Stomach (tissue), 19 donors: Measurements from ENCODE around the gene MFAP4. TPM values are rescaled to one million over a fixed set of nuclear protein-coding genes. Genes with fewer than 3 reads are reported as not detected.

Experiments used
- DNase-seq, 2 donors: peaks; one replicate each; pipeline versions ENCODE4 v3.0.0 to v3.0.0-alpha.2; 2013 to 2019
- H3K27ac ChIP-seq, 5 donors: fragments of 200-600 bp in 4 of 5; sonication (generic) in 4 of 5; one replicate each; pipeline ENCODE4 v1.5.1; 2013 to 2019; ENCODE audit warnings: mild to moderate bottlenecking in 1 of 5, moderate library complexity in 1 of 5
- H3K27me3 ChIP-seq, 3 donors: fragments of 200-600 bp; sonication (generic); one replicate each; pipeline ENCODE4 v1.5.1; 2017 to 2019; ENCODE audit warnings: mixed run types in 1 of 3
- H3K36me3 ChIP-seq, 4 donors: fragments of 200-600 bp; sonication (generic); 1 replicate in 3 of 4; 2 replicates in 1 of 4; pipeline ENCODE4 v1.5.1; 2016 to 2019
- H3K4me1 ChIP-seq, 4 donors: fragments of 200-600 bp; sonication (generic); one replicate each; pipeline ENCODE4 v1.5.1; 2016 to 2019
- H3K4me3 ChIP-seq, 4 donors: fragments of 200-600 bp; sonication (generic) in 3 of 4; one replicate each; pipeline ENCODE4 v1.5.1; 2016 to 2019; ENCODE audit warnings: mild to moderate bottlenecking in 1 of 4
- H3K9me3 ChIP-seq, 4 donors: fragments of 200-600 bp; sonication (generic); one replicate each; pipeline ENCODE4 v1.5.1; 2016 to 2019
- EP300 ChIP-seq: sonication (generic); formaldehyde crosslinking; IDR thresholded peaks from one replicate; pipeline ENCODE4 v1.6.1; 2017; ENCODE audit warnings: antibody characterized with exemption
- POLR2A ChIP-seq, 4 donors: fragments of 450-650 bp; IDR thresholded peaks; one replicate each; pipeline ENCODE4 v1.6.1; 2016; ENCODE audit warnings: antibody characterized with exemption in 4 of 4, control low read depth in 2 of 4, mild to moderate bottlenecking in 1 of 4, moderate library complexity in 1 of 4
- POLR2AphosphoS5 ChIP-seq, 3 donors: sonication (generic); formaldehyde crosslinking; IDR thresholded peaks; one replicate each; pipeline ENCODE4 v1.6.1; 2016; ENCODE audit warnings: antibody characterized with exemption in 3 of 3
- WGBS, 5 donors: extraction: QIAGEN DNeasy Blood & Tissue Kit in 3 of 5; methylation state at CpG; one replicate each; pipeline versions ENCODE4 v1.1.5 to v1.1.7; 2013 to 2018; 5-methylcytosine and 5-hydroxymethylcytosine counted together
- intact Hi-C: fragments of 100-400 bp; cut with DNase I; formaldehyde crosslinking; loops from one replicate; pipeline ENCODE4 v1.15.1; 2023; ENCODE audit warnings: low total_unique reads
- long read RNA-seq, 10 donors: transcript quantifications; one replicate each; lab custom pipeline, GENCODE V29; 2026
- polyA plus RNA-seq, 3 donors: library from polyadenylated mRNA; stranded (reverse); fragments of 200-250 nt; gene quantifications; one replicate each; pipeline ENCODE4 v1.2.3, GENCODE V29; 2013
- total RNA-seq, 5 donors: library from RNA; depleted of rRNA; stranded (reverse); fragments of >200 nt; gene quantifications; one replicate each; pipeline versions ENCODE4 v1.1.0 to v1.2.3, GENCODE V29; 2014 to 2016
- TF ChIP-seq, protein P1 (sequence below), 7 experiments: fragments of 450-650 bp in 4 of 7; fragments of 200-600 bp in 3 of 7; sonication (generic) in 3 of 7; IDR thresholded peaks; one replicate each; pipeline ENCODE4 v1.5.1; 2016 to 2019; ENCODE audit warnings: antibody characterized with exemption in 7 of 7, control low read depth in 2 of 7, mild to moderate bottlenecking in 1 of 7
- donor health status: healthy with polysubstance abuse.
- donor health status: Bipolar disorder and iron deficiency.
- donor health status: healthy.

The MFAP4 gene, protein sequence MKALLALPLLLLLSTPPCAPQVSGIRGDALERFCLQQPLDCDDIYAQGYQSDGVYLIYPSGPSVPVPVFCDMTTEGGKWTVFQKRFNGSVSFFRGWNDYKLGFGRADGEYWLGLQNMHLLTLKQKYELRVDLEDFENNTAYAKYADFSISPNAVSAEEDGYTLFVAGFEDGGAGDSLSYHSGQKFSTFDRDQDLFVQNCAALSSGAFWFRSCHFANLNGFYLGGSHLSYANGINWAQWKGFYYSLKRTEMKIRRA
- 100 to 1,000 TPM in 2 of 5 donors, 10 to 100 TPM in 3; 29.3 to 125 (median 80.5) TPM for total RNA-seq
- polyA plus RNA-seq = 10 to 100 TPM; 44.0 to 56.4 (median 47.7) TPM
- long read RNA-seq, donor 1, transcript MFAP4-201 (6 exons, 1,873 nt) = major isoform, 69 of 106 reads
- long read RNA-seq, donor 1, transcript MFAP4-203 (5 exons, 1,876 nt) = minor isoform, 8 of 106 reads
- long read RNA-seq, donor 1, partial matches to known transcripts = 25 of 106 reads
- long read RNA-seq, donor 1, other reads (novel, unspliced or antisense) = 0 of 106 reads
- long read RNA-seq, donor 2, transcript MFAP4-201 (6 exons, 1,873 nt) = major isoform, 99 of 148 reads
- long read RNA-seq, donor 2, transcript MFAP4-202 (6 exons, 1,932 nt) = minor isoform, 13 of 148 reads
- long read RNA-seq, donor 2, transcript MFAP4-203 (5 exons, 1,876 nt) = minor isoform, 16 of 148 reads
- long read RNA-seq, donor 2, partial matches to known transcripts = 19 of 148 reads
- long read RNA-seq, donor 2, other reads (novel, unspliced or antisense) = 0 of 148 reads
- long read RNA-seq, donor 3, transcript MFAP4-203 (5 exons, 1,876 nt) = minor isoform, 6 of 56 reads
- long read RNA-seq, donor 3, transcript MFAP4-201 (6 exons, 1,873 nt) = major isoform, 38 of 56 reads
- long read RNA-seq, donor 3, partial matches to known transcripts = 10 of 56 reads
- long read RNA-seq, donor 3, other reads (novel, unspliced or antisense) = 0 of 56 reads
- long read RNA-seq, donor 4, transcript MFAP4-201 (6 exons, 1,873 nt) = major isoform, 21 of 25 reads
- long read RNA-seq, donor 4, partial matches to known transcripts = 0 of 25 reads
- long read RNA-seq, donor 4, other reads (novel, unspliced or antisense) = 0 of 25 reads
- long read RNA-seq, donor 5, transcript MFAP4-201 (6 exons, 1,873 nt) = major isoform, 205 of 296 reads
- long read RNA-seq, donor 5, transcript MFAP4-202 (6 exons, 1,932 nt) = minor isoform, 18 of 296 reads
- long read RNA-seq, donor 5, transcript MFAP4-203 (5 exons, 1,876 nt) = minor isoform, 19 of 296 reads
- long read RNA-seq, donor 5, partial matches to known transcripts = 54 of 296 reads
- long read RNA-seq, donor 5, other reads (novel, unspliced or antisense) = 0 of 296 reads
- long read RNA-seq, donor 6, transcript MFAP4-201 (6 exons, 1,873 nt) = major isoform, 151 of 235 reads
- long read RNA-seq, donor 6, transcript MFAP4-202 (6 exons, 1,932 nt) = minor isoform, 11 of 235 reads
- long read RNA-seq, donor 6, transcript MFAP4-203 (5 exons, 1,876 nt) = minor isoform, 26 of 235 reads
- long read RNA-seq, donor 6, partial matches to known transcripts = 47 of 235 reads
- long read RNA-seq, donor 6, other reads (novel, unspliced or antisense) = 0 of 235 reads
- long read RNA-seq, donor 7, transcript MFAP4-201 (6 exons, 1,873 nt) = major isoform, 193 of 297 reads
- long read RNA-seq, donor 7, transcript MFAP4-203 (5 exons, 1,876 nt) = minor isoform, 12 of 297 reads
- long read RNA-seq, donor 7, transcript MFAP4-202 (6 exons, 1,932 nt) = minor isoform, 20 of 297 reads
- long read RNA-seq, donor 7, partial matches to known transcripts = 71 of 297 reads
- long read RNA-seq, donor 7, other reads (novel, unspliced or antisense) = 0 of 297 reads
- long read RNA-seq, donor 8, transcript MFAP4-201 (6 exons, 1,873 nt) = major isoform, 92 of 129 reads
- long read RNA-seq, donor 8, transcript MFAP4-203 (5 exons, 1,876 nt) = minor isoform, 7 of 129 reads
- long read RNA-seq, donor 8, transcript MFAP4-202 (6 exons, 1,932 nt) = minor isoform, 12 of 129 reads
- long read RNA-seq, donor 8, partial matches to known transcripts = 18 of 129 reads
- long read RNA-seq, donor 8, other reads (novel, unspliced or antisense) = 0 of 129 reads
- long read RNA-seq, donor 9, transcript MFAP4-203 (5 exons, 1,876 nt) = minor isoform, 10 of 214 reads
- long read RNA-seq, donor 9, transcript MFAP4-201 (6 exons, 1,873 nt) = major isoform, 158 of 214 reads
- long read RNA-seq, donor 9, transcript MFAP4-202 (6 exons, 1,932 nt) = minor isoform, 12 of 214 reads
- long read RNA-seq, donor 9, partial matches to known transcripts = 34 of 214 reads
- long read RNA-seq, donor 9, other reads (novel, unspliced or antisense) = 0 of 214 reads
- long read RNA-seq, donor 10, transcript MFAP4-201 (6 exons, 1,873 nt) = major isoform, 25 of 30 reads
- long read RNA-seq, donor 10, partial matches to known transcripts = 0 of 30 reads
- long read RNA-seq, donor 10, other reads (novel, unspliced or antisense) = 0 of 30 reads

DNA sequence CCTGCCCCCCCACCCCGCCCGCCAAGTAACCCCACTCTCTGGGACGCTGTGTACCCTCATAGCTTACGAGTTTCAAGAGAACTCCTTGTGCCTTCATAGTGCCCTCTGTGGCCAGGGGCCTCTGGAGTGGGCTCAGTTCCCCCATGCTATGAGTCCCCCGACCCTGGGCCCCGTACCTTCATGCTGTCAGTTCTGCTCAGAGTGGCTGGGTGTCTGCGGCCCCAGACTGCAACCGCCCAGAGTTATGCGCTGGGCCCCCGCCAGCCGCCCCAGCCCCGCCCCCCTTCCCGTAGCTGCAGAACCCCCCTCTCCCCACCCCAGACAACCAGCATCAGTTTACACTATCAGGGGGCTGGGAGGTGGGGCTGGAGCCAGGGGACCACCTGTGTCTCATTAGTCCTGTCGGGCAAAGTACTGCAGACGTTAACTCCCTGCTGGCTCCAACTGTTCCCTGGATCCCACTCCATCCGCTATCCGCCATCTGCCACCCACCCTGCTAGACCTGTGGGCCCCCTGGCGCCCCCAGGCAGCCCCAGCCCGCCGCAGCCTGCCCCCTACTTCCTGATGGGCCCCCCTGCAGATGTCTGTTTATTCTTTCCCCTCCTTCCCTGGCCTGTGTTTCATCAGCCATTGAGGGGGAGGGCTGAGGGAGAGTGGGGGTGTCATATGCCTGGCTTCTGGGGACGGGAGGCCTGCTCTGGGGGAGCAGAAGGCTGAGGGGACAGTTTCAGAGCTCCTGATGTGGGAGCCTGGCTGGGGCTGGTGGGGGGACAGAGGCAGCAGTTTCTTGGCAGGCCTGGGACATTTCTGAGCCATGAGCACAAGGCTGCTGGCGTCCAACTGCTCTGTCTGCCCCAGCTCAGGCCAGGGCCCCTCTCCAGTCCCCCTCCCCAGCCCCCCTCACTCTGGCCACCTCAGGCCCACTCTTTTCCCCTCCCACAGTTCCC, at the start of gene MFAP4:
Gene MFAP4 (minus strand): TSS at position 217 of the 947 bp plus-strand sequence. CDS start 35 bp downstream, at position 182.
- Histone ChIP-seq H3K4me3 (peak within 1 kb of the TSS; percentile 19 to 28 (median 24)), H3K27me3 (no peaks in the 10 kb centered on the region), H3K9me3 (no peaks in the 10 kb centered on the region), H3K27ac (peak within 1 kb of the TSS; percentile 57 to 94 (median 89)), H3K4me1 (peaks cover 62 to 86% (median 68%) of the 10 kb centered on the region in 4 donors), H3K36me3 (peaks cover 21 to 34% (median 26%) of the 10 kb centered on the region in 4 donors)
- 14 to 21% (median 19%) methylated on average over 13 to 22 of the region's 22 CpGs for WGBS, 5 donors
- peak in 1 of 2 donors; percentile 95 for DNase-seq
- intact Hi-C loops = no loop called here
- TF ChIP-seq EP300 (peak; percentile 88), POLR2AphosphoS5 (IDR thresholded peaks at IDR 0.05) (peak in 1 of 3 donors; percentile 5), POLR2A (IDR thresholded peaks at IDR 0.05) (no peak)
- TF ChIP-seq, protein P1, sequence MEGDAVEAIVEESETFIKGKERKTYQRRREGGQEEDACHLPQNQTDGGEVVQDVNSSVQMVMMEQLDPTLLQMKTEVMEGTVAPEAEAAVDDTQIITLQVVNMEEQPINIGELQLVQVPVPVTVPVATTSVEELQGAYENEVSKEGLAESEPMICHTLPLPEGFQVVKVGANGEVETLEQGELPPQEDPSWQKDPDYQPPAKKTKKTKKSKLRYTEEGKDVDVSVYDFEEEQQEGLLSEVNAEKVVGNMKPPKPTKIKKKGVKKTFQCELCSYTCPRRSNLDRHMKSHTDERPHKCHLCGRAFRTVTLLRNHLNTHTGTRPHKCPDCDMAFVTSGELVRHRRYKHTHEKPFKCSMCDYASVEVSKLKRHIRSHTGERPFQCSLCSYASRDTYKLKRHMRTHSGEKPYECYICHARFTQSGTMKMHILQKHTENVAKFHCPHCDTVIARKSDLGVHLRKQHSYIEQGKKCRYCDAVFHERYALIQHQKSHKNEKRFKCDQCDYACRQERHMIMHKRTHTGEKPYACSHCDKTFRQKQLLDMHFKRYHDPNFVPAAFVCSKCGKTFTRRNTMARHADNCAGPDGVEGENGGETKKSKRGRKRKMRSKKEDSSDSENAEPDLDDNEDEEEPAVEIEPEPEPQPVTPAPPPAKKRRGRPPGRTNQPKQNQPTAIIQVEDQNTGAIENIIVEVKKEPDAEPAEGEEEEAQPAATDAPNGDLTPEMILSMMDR (IDR thresholded peaks at IDR 0.05) = no peak

DNA sequence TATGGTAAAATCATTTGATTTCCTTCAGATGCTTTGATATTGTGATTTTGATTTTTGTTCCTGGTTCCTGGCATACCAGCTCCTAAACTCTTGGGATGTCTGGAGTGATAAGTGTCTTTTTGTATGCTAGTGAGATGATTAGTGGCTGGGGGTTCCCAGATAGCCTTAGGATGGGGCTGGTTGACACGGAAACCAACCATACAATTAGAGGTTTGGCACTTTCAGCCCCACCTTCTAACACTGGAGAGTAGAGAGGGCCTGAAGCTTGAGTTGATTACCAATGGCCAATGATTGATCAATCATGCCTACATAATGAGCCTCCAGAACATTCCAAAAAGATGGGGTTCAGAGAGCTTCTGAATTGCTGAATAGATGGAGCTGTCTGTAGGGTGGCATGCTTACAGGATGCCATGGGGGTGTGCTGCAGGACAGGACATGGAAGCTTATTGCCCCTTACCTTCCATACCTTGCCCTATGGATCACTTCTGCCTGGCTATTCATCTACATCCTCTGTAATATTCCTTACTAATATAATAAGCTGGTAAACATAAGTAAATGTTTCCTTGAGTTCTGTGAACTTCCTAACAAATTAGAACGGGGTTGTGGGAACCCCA, 46.8 kb upstream of the MFAP4 start:
- TF ChIP-seq POLR2AphosphoS5 (IDR thresholded peaks at IDR 0.05) = no peak
- TF ChIP-seq, protein P1 (IDR thresholded peaks at IDR 0.05) = no peak
- no peak for TF ChIP-seq POLR2A (IDR thresholded peaks at IDR 0.05)
- no peak for TF ChIP-seq EP300
- intact Hi-C loops = no loop called here
- 85 to 95% (median 89%) methylated on average over 2 of the region's 2 CpGs for WGBS, 5 donors

More for the DNA sequence above, 46.8 kb upstream of the MFAP4 start:
- Histone ChIP-seq H3K4me1 (no peaks in the 10 kb centered on the region), H3K27me3 (no peaks in the 10 kb centered on the region), H3K27ac (no peak overlapping the region), H3K9me3 (no peaks in the 10 kb centered on the region), H3K4me3 (no peak overlapping the region), H3K36me3 (no peaks in the 10 kb centered on the region)
- no peak for DNase-seq
